Measurements from ENCODE around the gene UGP2. TPM values are rescaled to one million over a fixed set of nuclear protein-coding genes. Genes with fewer than 3 reads are reported as not detected.
"Not testable (repeated sequence)": the region's sequence is repeated elsewhere in the genome, so short reads cannot be mapped to it uniquely, and the experiment has no call there.

Gene UGP2
- polyA plus RNA-seq, 3 donors, result 22.3 to 71.8 (median 49.9) TPM

DNA sequence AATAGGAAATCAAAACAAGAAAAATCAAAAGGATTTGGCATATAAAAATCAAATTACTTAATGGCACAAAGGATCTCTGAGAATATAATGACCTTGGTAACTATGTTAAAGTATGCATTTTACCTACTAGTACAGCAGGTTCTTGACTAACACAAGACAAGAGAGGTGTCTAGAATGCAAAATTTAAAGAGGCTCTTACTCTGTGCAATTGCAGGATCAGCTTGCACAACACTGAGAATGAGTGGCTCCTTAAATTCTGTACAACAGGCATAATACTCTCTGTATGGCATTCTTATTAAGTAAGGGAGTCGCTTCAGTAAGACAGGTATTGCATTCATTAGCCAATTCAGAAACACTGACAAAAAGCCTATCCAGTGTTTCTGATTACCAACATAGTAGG, 72.6 kb downstream of the UGP2 start:
- H3K27ac Mint-ChIP-seq, result no peak overlapping the region
- no peak overlapping the region for H3K4me2 ChIP-seq (replicated peaks; ENCODE audit: extremely low read depth, low read length, poor library complexity, severe bottlenecking)
- no peaks in the 10 kb centered on the region for H3K4me1 Mint-ChIP-seq
- no peaks in the 10 kb centered on the region for H3K27me3 Mint-ChIP-seq (ENCODE audit: low read depth in 3 of 3)
- no peaks in the 10 kb centered on the region for H3K79me2 ChIP-seq (ENCODE audit: insufficient read depth, low read length)
- H3K4me1 ChIP-seq (ENCODE audit: control insufficient read depth in 1 of 2, insufficient read depth in 2 of 2, low read length in 2 of 2), result no peaks in the 10 kb centered on the region
- no peak for DNase-seq
- H2AFZ ChIP-seq (ENCODE audit: insufficient read depth, low read depth, low read length, poor library complexity, severe bottlenecking), result no peak overlapping the region
- TF ChIP-seq, protein P1, sequence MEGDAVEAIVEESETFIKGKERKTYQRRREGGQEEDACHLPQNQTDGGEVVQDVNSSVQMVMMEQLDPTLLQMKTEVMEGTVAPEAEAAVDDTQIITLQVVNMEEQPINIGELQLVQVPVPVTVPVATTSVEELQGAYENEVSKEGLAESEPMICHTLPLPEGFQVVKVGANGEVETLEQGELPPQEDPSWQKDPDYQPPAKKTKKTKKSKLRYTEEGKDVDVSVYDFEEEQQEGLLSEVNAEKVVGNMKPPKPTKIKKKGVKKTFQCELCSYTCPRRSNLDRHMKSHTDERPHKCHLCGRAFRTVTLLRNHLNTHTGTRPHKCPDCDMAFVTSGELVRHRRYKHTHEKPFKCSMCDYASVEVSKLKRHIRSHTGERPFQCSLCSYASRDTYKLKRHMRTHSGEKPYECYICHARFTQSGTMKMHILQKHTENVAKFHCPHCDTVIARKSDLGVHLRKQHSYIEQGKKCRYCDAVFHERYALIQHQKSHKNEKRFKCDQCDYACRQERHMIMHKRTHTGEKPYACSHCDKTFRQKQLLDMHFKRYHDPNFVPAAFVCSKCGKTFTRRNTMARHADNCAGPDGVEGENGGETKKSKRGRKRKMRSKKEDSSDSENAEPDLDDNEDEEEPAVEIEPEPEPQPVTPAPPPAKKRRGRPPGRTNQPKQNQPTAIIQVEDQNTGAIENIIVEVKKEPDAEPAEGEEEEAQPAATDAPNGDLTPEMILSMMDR (IDR thresholded peaks at IDR 0.05), result no peak
- H3K4me3 ChIP-seq (replicated peaks in 1 of 3; ENCODE audit: low read depth in 2 of 3, low read length in 3 of 3), result no peak overlapping the region
- WGBS (ENCODE audit: insufficient coverage), result no CpG with 5 or more reads among the region's 1 CpG
- peaks cover 88 to 98% of the 10 kb centered on the region in 2 donors for H3K36me3 ChIP-seq (replicated peaks in 1 of 2; ENCODE audit: control insufficient read depth in 1 of 2, insufficient read depth in 2 of 2, low read length in 2 of 2)
- H3K27me3 ChIP-seq (ENCODE audit: control insufficient read depth in 2 of 2, insufficient read depth in 2 of 2, low read length in 2 of 2), result no peaks in the 10 kb centered on the region
- H3K4me3 Mint-ChIP-seq, result no peak overlapping the region
- H4K20me1 ChIP-seq (ENCODE audit: insufficient read depth, low read length), result no peaks in the 10 kb centered on the region
- no peak overlapping the region for H3K9ac ChIP-seq (ENCODE audit: insufficient read depth, low read length, poor library complexity, severe bottlenecking)
- H3K9me3 ChIP-seq (replicated peaks in 1 of 2; ENCODE audit: control insufficient read depth in 1 of 2, insufficient read depth in 1 of 2, low read length in 2 of 2), result no peaks in the 10 kb centered on the region
- intact Hi-C loops (cut with micrococcal nuclease), result no loop called here
- no peak overlapping the region for H3K27ac ChIP-seq (ENCODE audit: low read depth in 1 of 2, low read length in 2 of 2)
- peaks cover 0 to 3% (median 0%) of the 10 kb centered on the region in 7 donors for H3K9me3 Mint-ChIP-seq
- peaks cover 65 to 85% of the 10 kb centered on the region in 2 donors for H3K36me3 Mint-ChIP-seq

DNA sequence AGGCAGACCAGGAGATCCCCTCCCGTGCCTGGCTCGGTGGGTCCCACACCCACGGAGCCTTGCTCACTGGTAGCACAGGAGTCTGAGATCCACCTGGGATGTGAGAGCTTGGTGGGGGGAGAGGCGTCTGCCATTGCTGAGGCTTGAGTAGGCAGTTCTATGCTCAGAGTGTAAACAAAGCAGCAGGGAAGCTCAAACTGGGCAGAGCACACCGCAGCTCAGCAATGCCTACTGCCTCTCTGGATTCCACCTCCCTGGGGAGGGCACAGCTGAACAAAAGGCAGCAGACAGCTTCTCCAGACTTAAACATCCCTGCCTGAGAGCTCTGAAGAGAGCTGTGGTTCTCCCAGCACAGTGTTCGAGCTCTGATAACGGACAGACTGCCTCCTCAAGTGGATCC, 85.1 kb downstream of the UGP2 start:
- H3K79me2 ChIP-seq (ENCODE audit: insufficient read depth, low read length), result no peaks in the 10 kb centered on the region
- no peaks in the 10 kb centered on the region for H3K4me1 Mint-ChIP-seq
- intact Hi-C loops (cut with micrococcal nuclease), result no loop called here
- no peaks in the 10 kb centered on the region for H3K27me3 ChIP-seq (ENCODE audit: control insufficient read depth in 2 of 2, insufficient read depth in 2 of 2, low read length in 2 of 2)
- no peak overlapping the region for H3K27ac Mint-ChIP-seq
- H3K9me3 ChIP-seq (replicated peaks in 1 of 2; ENCODE audit: control insufficient read depth in 1 of 2, insufficient read depth in 1 of 2, low read length in 2 of 2), result no peaks in the 10 kb centered on the region
- no peak overlapping the region for H3K9ac ChIP-seq (ENCODE audit: insufficient read depth, low read length, poor library complexity, severe bottlenecking)
- H3K4me3 Mint-ChIP-seq, result no peak overlapping the region
- peaks cover 23 to 54% of the 10 kb centered on the region in 2 donors for H3K36me3 ChIP-seq (replicated peaks in 1 of 2; ENCODE audit: control insufficient read depth in 1 of 2, insufficient read depth in 2 of 2, low read length in 2 of 2)
- TF ChIP-seq, protein P1 (IDR thresholded peaks at IDR 0.05), result no peak
- WGBS (ENCODE audit: insufficient coverage), result 98% methylated on average over 7 of the region's 7 CpGs
- no peak overlapping the region for H3K4me3 ChIP-seq (replicated peaks in 1 of 3; ENCODE audit: low read depth in 2 of 3, low read length in 3 of 3)
- no peak for DNase-seq
- peaks cover 66 to 83% of the 10 kb centered on the region in 2 donors for H3K36me3 Mint-ChIP-seq
- peaks cover 0 to 6% (median under 1%) of the 10 kb centered on the region in 7 donors for H3K9me3 Mint-ChIP-seq
- no peaks in the 10 kb centered on the region for H3K4me1 ChIP-seq (ENCODE audit: control insufficient read depth in 1 of 2, insufficient read depth in 2 of 2, low read length in 2 of 2)
- H2AFZ ChIP-seq (ENCODE audit: insufficient read depth, low read depth, low read length, poor library complexity, severe bottlenecking), result no peak overlapping the region
- no peak overlapping the region for H3K27ac ChIP-seq (ENCODE audit: low read depth in 1 of 2, low read length in 2 of 2)
- no peak overlapping the region for H3K4me2 ChIP-seq (replicated peaks; ENCODE audit: extremely low read depth, low read length, poor library complexity, severe bottlenecking)
- peaks cover 7% of the 10 kb centered on the region for H4K20me1 ChIP-seq (ENCODE audit: insufficient read depth, low read length)
- H3K27me3 Mint-ChIP-seq (ENCODE audit: low read depth in 3 of 3), result no peaks in the 10 kb centered on the region

DNA sequence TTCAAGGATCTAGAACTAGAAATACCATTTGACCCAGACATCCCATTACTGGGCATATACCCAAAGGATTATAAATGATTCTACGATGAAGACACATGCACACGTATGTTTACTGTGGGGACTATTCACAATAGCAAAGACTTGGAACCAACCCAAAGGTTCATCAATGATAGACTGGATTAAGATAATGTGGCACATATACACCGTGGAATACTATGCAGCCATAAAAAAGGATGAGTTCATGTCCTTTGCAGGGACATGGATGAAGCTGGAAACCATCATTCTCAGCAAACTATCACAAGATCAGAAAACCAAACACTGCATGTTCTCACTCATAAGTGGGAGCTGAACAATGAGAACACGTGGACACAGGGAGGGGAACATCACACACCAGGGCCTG, 90.4 kb downstream of the UGP2 start:
- H3K27me3 ChIP-seq (ENCODE audit: control insufficient read depth in 2 of 2, insufficient read depth in 2 of 2, low read length in 2 of 2); H3K9ac ChIP-seq (ENCODE audit: insufficient read depth, low read length, poor library complexity, severe bottlenecking); H3K4me3 Mint-ChIP-seq; H4K20me1 ChIP-seq (ENCODE audit: insufficient read depth, low read length); H3K79me2 ChIP-seq (ENCODE audit: insufficient read depth, low read length); H3K9me3 Mint-ChIP-seq; H3K27ac Mint-ChIP-seq; intact Hi-C loops (cut with micrococcal nuclease); DNase-seq; H3K27me3 Mint-ChIP-seq (ENCODE audit: low read depth in 3 of 3); H3K27ac ChIP-seq (ENCODE audit: low read depth in 1 of 2, low read length in 2 of 2); H3K4me3 ChIP-seq (replicated peaks in 1 of 3; ENCODE audit: low read depth in 2 of 3, low read length in 3 of 3); H3K4me1 ChIP-seq (ENCODE audit: control insufficient read depth in 1 of 2, insufficient read depth in 2 of 2, low read length in 2 of 2); H2AFZ ChIP-seq (ENCODE audit: insufficient read depth, low read depth, low read length, poor library complexity, severe bottlenecking); H3K9me3 ChIP-seq (replicated peaks in 1 of 2; ENCODE audit: control insufficient read depth in 1 of 2, insufficient read depth in 1 of 2, low read length in 2 of 2); H3K4me1 Mint-ChIP-seq; H3K4me2 ChIP-seq (replicated peaks; ENCODE audit: extremely low read depth, low read length, poor library complexity, severe bottlenecking): not testable (repeated sequence)
- peaks cover 22 to 60% of the 10 kb centered on the region in 2 donors for H3K36me3 ChIP-seq (replicated peaks in 1 of 2; ENCODE audit: control insufficient read depth in 1 of 2, insufficient read depth in 2 of 2, low read length in 2 of 2)
- WGBS (ENCODE audit: insufficient coverage), result 100% methylated on average over 1 of the region's 4 CpGs
- peaks cover 77 to 85% of the 10 kb centered on the region in 2 donors for H3K36me3 Mint-ChIP-seq
